ENCODE data around the gene SYTL3. TPM values are rescaled to one million over a fixed set of nuclear protein-coding genes. Genes with fewer than 3 reads are reported as not detected.

SYTL3 gene
- total and polyA plus RNA-seq, 2 of the 8 experiments (the other 6 are each of a cell fraction or from before 2014, with no cell fraction given) = 0.27 to 0.99 TPM

DNA sequence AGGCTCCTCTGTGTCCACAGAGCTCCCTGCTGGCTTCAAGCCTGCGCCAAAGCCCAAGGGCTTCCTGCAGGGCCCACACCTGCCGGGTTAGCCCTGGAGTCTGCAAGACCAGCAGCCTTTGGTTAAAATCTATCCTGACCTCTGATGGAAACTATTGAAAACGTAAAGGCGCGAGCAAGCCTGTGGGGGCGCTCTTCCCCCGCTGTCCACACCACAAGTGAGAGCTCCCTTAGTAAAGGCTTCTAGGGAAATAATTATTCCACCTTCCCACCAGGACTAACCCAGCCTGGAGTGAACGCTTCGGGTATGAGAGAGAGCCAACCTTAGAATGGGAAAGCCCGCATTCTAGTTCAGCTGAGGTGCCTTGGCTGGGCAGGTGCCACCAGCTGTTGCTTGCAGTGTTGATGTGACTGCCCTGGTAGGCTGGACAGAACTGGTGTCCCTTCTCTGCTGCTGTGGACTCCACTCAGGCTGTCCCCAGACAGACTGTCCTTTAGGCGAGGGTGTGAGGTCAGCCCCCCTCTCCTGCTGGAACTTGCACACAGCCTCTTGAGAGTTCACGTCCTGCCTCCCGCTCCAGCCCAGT lies 68.7 kb downstream of the SYTL3 start:
- H3K14ac ChIP-seq (ENCODE audit: insufficient read length) = no peak overlapping the region
- H2BK120ac ChIP-seq (replicated peaks; ENCODE audit: low read depth, low read length) = no peak overlapping the region
- peak overlapping the region; percentile 83; the same call in 1 of the 2 replicates for H2BK15ac ChIP-seq (ENCODE audit: low read length)
- no peak overlapping the region for H3K27ac ChIP-seq (ENCODE audit: low read depth, low read length)
- no peaks in the 10 kb centered on the region for H3K79me1 ChIP-seq (ENCODE audit: low read depth, low read length)
- ChIA-PET CTCF (ENCODE audit: partially characterized antibody) (interaction anchor here (0.5 to 4.9 kb wide), 53 partner anchors 7 to 450 kb away, joined by 3 to 37 read pairs (median 4); partner anchors contain the start of gene RSPH3), POLR2A (ENCODE audit: partially characterized antibody) (interaction anchor here (0.7 to 5.6 kb wide), 7 partner anchors 9 to 251 kb away, joined by 3 to 38 read pairs (median 4); no protein-coding TSS in a partner anchor)
- no peaks in the 10 kb centered on the region for H3K27me3 ChIP-seq (replicated peaks in 1 of 4; ENCODE audit: control insufficient read depth in 3 of 4, extremely low read depth in 1 of 4, insufficient read depth in 3 of 4, low read length in 3 of 4)
- no peaks in the 10 kb centered on the region for H3K79me2 ChIP-seq (ENCODE audit: control insufficient read depth in 1 of 2, insufficient read depth in 2 of 2, low read length in 2 of 2)
- H3K4me2 ChIP-seq (ENCODE audit: insufficient read depth in 1 of 2, low read depth in 2 of 2, low read length in 2 of 2) = no peak overlapping the region
- H4K20me1 ChIP-seq (replicated peaks in 1 of 2; ENCODE audit: control insufficient read depth in 1 of 2, insufficient read depth in 2 of 2, low read length in 2 of 2) = peaks cover 0 to 2% of the 10 kb centered on the region in 2 experiments
- H4K8ac ChIP-seq (ENCODE audit: extremely low read depth, insufficient read depth, low read length) = 0 out of 2 replicates have a peak overlapping the region, but pooled peaks have one; percentile 39
- H2BK5ac ChIP-seq (ENCODE audit: low read depth, low read length) = peak overlapping the region; percentile 63; the same call in 1 of the 2 replicates
- H3K4me3 ChIP-seq (ENCODE audit: extremely low read depth in 1 of 4, insufficient read depth in 2 of 4, low read depth in 3 of 4, low read length in 4 of 4) = no peak overlapping the region
- FAIRE-seq (peak; percentile 50), DNase-seq (ENCODE audit: low read depth in 1 of 2, low spot score in 2 of 2) (peak; percentile 77 to 82)
- H4K91ac ChIP-seq (replicated peaks; ENCODE audit: insufficient read length, low read length) = no peak overlapping the region
- 38% methylated on average over 13 of the region's 13 CpGs; no CpG with 5 or more reads in 1 of the 2 experiments for WGBS, 2 experiments (ENCODE audit: extremely low coverage in 1 of 2, insufficient coverage in 1 of 2, insufficient read length in 1 of 2, insufficient replicate concordance in 2 of 2, low coverage in 1 of 2, low lambda C conversion rate in 2 of 2, missing lambda C conversion rate in 1 of 2)
- H3K4me1 ChIP-seq (replicated peaks in 1 of 4; ENCODE audit: control insufficient read depth in 3 of 4, insufficient read depth in 4 of 4, low read length in 3 of 4) = peaks cover 0 to 9% (median 3%) of the 10 kb centered on the region in 4 experiments; a peak in 4 of 7 replicates
- H3K36me3 ChIP-seq (ENCODE audit: control insufficient read depth in 2 of 4, insufficient read depth in 4 of 4, low read length in 3 of 4) = no peaks in the 10 kb centered on the region
- no peaks in the 10 kb centered on the region for H3K23me2 ChIP-seq (ENCODE audit: low read depth, low read length)
- H3K18ac ChIP-seq (ENCODE audit: extremely low read depth, low read length) = peak overlapping the region; percentile 78; the same call in 1 of the 2 replicates
- H3K9ac ChIP-seq (replicated peaks in 1 of 4; ENCODE audit: extremely low read depth in 1 of 4, low read depth in 3 of 4, low read length in 3 of 4) = no peak overlapping the region
- H4K5ac ChIP-seq (ENCODE audit: insufficient read length, low read depth, low read length) = peak overlapping the region; percentile 15
- no peak overlapping the region for H2AK5ac ChIP-seq (ENCODE audit: low read depth, low read length)
- H3K9me3 ChIP-seq (ENCODE audit: insufficient read depth in 2 of 2, low read depth in 1 of 2, low read length in 1 of 2) = no peaks in the 10 kb centered on the region
- no peak overlapping the region for H3K56ac ChIP-seq (replicated peaks; ENCODE audit: insufficient read length, low read depth, low read length)
- peak overlapping the region; percentile 54 for H3K4ac ChIP-seq (replicated peaks; ENCODE audit: insufficient read length, low read depth, low read length)
- H2BK12ac ChIP-seq (ENCODE audit: low read depth, low read length) = peak overlapping the region; percentile 94
- H3K23ac ChIP-seq (ENCODE audit: insufficient read length) = no peak overlapping the region
- peak overlapping the region; percentile 61; the same call in 1 of the 2 replicates for H2BK20ac ChIP-seq (ENCODE audit: low read length)
- H2AFZ ChIP-seq (ENCODE audit: low read length) = no peak overlapping the region
- TF ChIP-seq RNF2 (IDR thresholded peaks at IDR 0.05; ENCODE audit: borderline replicate concordance, low read depth, low read length, missing control alignments, poor library complexity, severe bottlenecking) (no peak), CREB1 (IDR thresholded peaks at IDR 0.05) (0 out of 2 replicates have a peak, but pooled peaks have one; percentile 28), RAD21 (IDR thresholded peaks at IDR 0.05 in 1 of 2, conservative IDR thresholded peaks at IDR 0.05 in 1 of 2; ENCODE audit: low read depth in 2 of 2, low read length in 2 of 2) (peak; percentile 95), POLR2AphosphoS5 (IDR thresholded peaks at IDR 0.05; ENCODE audit: low read depth, low read length) (no peak), CTBP2 (IDR thresholded peaks at IDR 0.05; ENCODE audit: borderline replicate concordance, insufficient read depth, insufficient read length, low read length) (peak; percentile 47), NANOG (IDR thresholded peaks at IDR 0.05; ENCODE audit: insufficient read depth, low read depth, low read length, poor library complexity, severe bottlenecking) (no peak), POU5F1 (IDR thresholded peaks at IDR 0.05; ENCODE audit: low read depth, low read length) (0 out of 2 replicates have a peak, but pooled peaks have one; percentile 13), SP1 (IDR thresholded peaks at IDR 0.05; ENCODE audit: low read depth, low read length) (no peak)
- TF ChIP-seq, protein P1, sequence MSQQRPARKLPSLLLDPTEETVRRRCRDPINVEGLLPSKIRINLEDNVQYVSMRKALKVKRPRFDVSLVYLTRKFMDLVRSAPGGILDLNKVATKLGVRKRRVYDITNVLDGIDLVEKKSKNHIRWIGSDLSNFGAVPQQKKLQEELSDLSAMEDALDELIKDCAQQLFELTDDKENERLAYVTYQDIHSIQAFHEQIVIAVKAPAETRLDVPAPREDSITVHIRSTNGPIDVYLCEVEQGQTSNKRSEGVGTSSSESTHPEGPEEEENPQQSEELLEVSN (IDR thresholded peaks at IDR 0.05) = no peak
